ENCODE measurements around the gene MYO3B.

- no peak for TF ChIP-seq CTCF (conservative IDR thresholded peaks at IDR 0.05)
- TF ChIP-seq ZFX (IDR thresholded peaks at IDR 0.05), result no peak
Observed at GRCh38 chr2:170567429-170567828, 389.5 kb downstream of the MYO3B start.
